Aorta (tissue), 5 donors: ENCODE results near the gene CORO2A. TPM values are rescaled to one million over a fixed set of nuclear protein-coding genes. Genes with fewer than 3 reads are reported as not detected.

Source experiments
- ATAC-seq: fragments of 200-7000 bp; cut with Tn5 transposase; one replicate; pipeline ENCODE4 v1.9.1; 2022; ENCODE audit warnings: moderate library complexity; ENCODE audit not compliant: low FRiP score
- DNase-seq, 2 donors: peaks; one replicate each; pipeline ENCODE4 v3.0.0-alpha.2; 2020
- H3K27ac ChIP-seq, 2 donors: one replicate each; pipeline ENCODE4 v1.5.1; 2013; ENCODE audit warnings: low read length in 2 of 2, mild to moderate bottlenecking in 2 of 2, moderate library complexity in 2 of 2, control low read depth in 1 of 2, inconsistent platforms in 1 of 2, low read depth in 1 of 2
- H3K27me3 ChIP-seq, 2 donors: one replicate each; pipeline ENCODE4 v1.6.1; 2013; ENCODE audit warnings: control low read depth in 1 of 2, low read length in 1 of 2, mild to moderate bottlenecking in 1 of 2, moderate library complexity in 1 of 2; ENCODE audit not compliant: insufficient read depth in 2 of 2, control insufficient read depth in 1 of 2
- H3K36me3 ChIP-seq, 2 donors: one replicate each; pipeline ENCODE4 v1.6.1; 2013; ENCODE audit warnings: control low read depth in 1 of 2, low read length in 1 of 2, mild to moderate bottlenecking in 1 of 2; ENCODE audit not compliant: insufficient read depth in 2 of 2, control insufficient read depth in 1 of 2
- H3K4me1 ChIP-seq, 2 donors: one replicate each; pipeline ENCODE4 v1.6.1; 2013; ENCODE audit warnings: low read length in 2 of 2, control low read depth in 1 of 2, mild to moderate bottlenecking in 1 of 2, moderate library complexity in 1 of 2; ENCODE audit not compliant: insufficient read depth in 2 of 2, control insufficient read depth in 1 of 2
- H3K4me3 ChIP-seq, 2 donors: one replicate each; pipeline ENCODE4 v1.5.1; 2013; ENCODE audit warnings: low read length in 2 of 2, control low read depth in 1 of 2, mild to moderate bottlenecking in 1 of 2
- H3K9me3 ChIP-seq: one replicate; pipeline ENCODE4 v1.6.1; 2013; ENCODE audit warnings: mild to moderate bottlenecking, low read length; ENCODE audit not compliant: control insufficient read depth
- WGBS, 2 donors: extraction: QIAGEN DNeasy Blood & Tissue Kit; methylation state at CpG; one replicate each; pipeline ENCODE4 v1.1.7; 2013; 5-methylcytosine and 5-hydroxymethylcytosine counted together
- intact Hi-C, 2 donors: fragments of 100-400 bp; cut with DNase I; formaldehyde crosslinking; loops; one replicate each; pipeline versions ENCODE4 v1.14.2 to v1.15.0; 2022
- microRNA-seq, 2 donors: library from miRNA; unstranded; fragments of <30 nt; microRNA quantifications; one replicate each; pipeline ENCODE4 v1.2.0, GENCODE V29; 2020
- polyA plus RNA-seq, 2 donors: library from polyadenylated mRNA; stranded (reverse); fragments of 200-250 nt; gene quantifications; one replicate each; pipeline ENCODE4 v1.2.3, GENCODE V29; 2013
- total RNA-seq, 2 donors: library from RNA; stranded (reverse); fragmentation: NEBNext Ultra II Directional; extraction: Animal tissue kit (Norgen Biotek cat#: 25700); gene quantifications; one replicate each; pipeline ENCODE4 v1.2.1, GENCODE V29; 2021
- donor health status: healthy with polysubstance abuse.
- donor health status: Bipolar disorder and iron deficiency.
- donor health status: DM: no; HTN: no; CAD: no.
- donor health status: DM: no; HTN: no; CAD: no.
- donor health status: DM: yes; HTN: yes; CAD: no.

CORO2A gene
- total and polyA plus RNA-seq, 4 donors = 0.31 to 8.3 (median 2.6) TPM

GRCh38 chr9:98075332-98075805 lies 117.1 kb downstream of the CORO2A start:
- no peaks in the 10 kb centered on the region for H3K4me1 ChIP-seq
- DNase-seq (no peak), ATAC-seq (no peak)
- H3K36me3 ChIP-seq = peaks cover 0 to 6% of the 10 kb centered on the region in 2 donors
- no peaks in the 10 kb centered on the region for H3K27me3 ChIP-seq
- WGBS, 2 donors = 62 to 74% methylated on average over 6 of the region's 6 CpGs
- intact Hi-C loops = loop anchor here (5.0 to 10.0 kb wide), 2 partner anchors 179 to 182 kb away; partner anchors contain the start of gene TBC1D2 (in 2 of the 2)
- no peaks in the 10 kb centered on the region for H3K9me3 ChIP-seq
- H3K4me3 ChIP-seq = no peak overlapping the region
- H3K27ac ChIP-seq = no peak overlapping the region

- Histone ChIP-seq H3K4me3 (no peak overlapping the region), H3K27ac (no peak overlapping the region), H3K36me3 (peaks cover 0 to 2% of the 10 kb centered on the region in 2 donors), H3K9me3 (no peaks in the 10 kb centered on the region), H3K27me3 (no peaks in the 10 kb centered on the region), H3K4me1 (no peaks in the 10 kb centered on the region)
- 40 to 43% methylated on average over 13 of the region's 13 CpGs for WGBS, 2 donors
- peak in 1 of 2 donors; percentile 67 for DNase-seq
- intact Hi-C loops = loop anchor here in 1 of 2 donors (10.0 kb wide), 1 partner anchor 180 kb away; the partner anchor contains the start of gene TBC1D2
- peak; percentile 70 for ATAC-seq
Measured at GRCh38 chr9:98074115-98074990, 118.1 kb downstream of the CORO2A start.

GRCh38 chr9:98071737-98072136 lies 120.7 kb downstream of the CORO2A start:
- no peaks in the 10 kb centered on the region for H3K4me1 ChIP-seq
- intact Hi-C loops = loop anchor here in 1 of 2 donors (10.0 kb wide), 1 partner anchor 183 kb away; the partner anchor contains the start of gene TBC1D2
- 91 to 92% methylated on average over 9 of the region's 9 CpGs for WGBS, 2 donors
- no peaks in the 10 kb centered on the region for H3K27me3 ChIP-seq
- no peak overlapping the region for H3K27ac ChIP-seq
- DNase-seq (no peak), ATAC-seq (no peak)
- H3K36me3 ChIP-seq = no peaks in the 10 kb centered on the region
- no peaks in the 10 kb centered on the region for H3K9me3 ChIP-seq
- no peak overlapping the region for H3K4me3 ChIP-seq

Small RNA genes lying within 50 kb of the gene (microRNA-seq; reads per million reads assigned to microRNA genes)
- 0 reads per million in 2 donors for gene MIR6854

Other genes starting within 250 kb of the CORO2A start
- gene ANP32B, start 209.3 kb downstream of the CORO2A start, total RNA-seq = 100 to 1,000 TPM in 1 of 2 donors, 10 to 100 TPM in 1; 98.6 to 111 TPM
- 100 to 1,000 TPM; 132 to 350 TPM for gene ANP32B, start 209.3 kb downstream of the CORO2A start, polyA plus RNA-seq
- gene NANS, start 135.9 kb downstream of the CORO2A start, total RNA-seq = 10 to 100 TPM; 40.8 to 47.3 TPM
- 10 to 100 TPM; 39.2 to 57.1 TPM for gene NANS, start 135.9 kb downstream of the CORO2A start, polyA plus RNA-seq
- 10 to 100 TPM in 1 of 2 donors, 1 to 10 TPM in 1; 8.5 to 17.6 TPM for gene TRIM14, start 73.4 kb downstream of the CORO2A start, total RNA-seq
- gene TRIM14, start 73.4 kb downstream of the CORO2A start, polyA plus RNA-seq = 1 to 10 TPM; 1.5 to 5.6 TPM
- 10 to 100 TPM in 1 of 2 donors, 1 to 10 TPM in 1; 9.7 to 12.4 TPM for gene TBC1D2, start 63.0 kb upstream of the CORO2A start, total RNA-seq
- gene TBC1D2, start 63.0 kb upstream of the CORO2A start, polyA plus RNA-seq = 1 to 10 TPM; 6.0 to 7.0 TPM